IMR-90 (cell line): ENCODE measurements around the gene PHOSPHO1. TPM values are rescaled to one million over a fixed set of nuclear protein-coding genes. Genes with fewer than 3 reads are reported as not detected.

ENCODE experiments used
- ATAC-seq: fragments of 200-7000 bp; cut with Tn5 transposase; 2 replicates; pipeline ENCODE4 v1.9.1; 2020; ENCODE audit warnings: low read depth, mild to moderate bottlenecking, moderate library complexity
- BruUV-seq: library from RNA; stranded (reverse); fragments of 400-500 nt; replicated peaks from 2 replicates; lab custom pipeline; 2021; lab: Mats Ljungman, UMichigan
- CTCF ChIA-PET: fragments of 300-600 bp; formaldehyde crosslinking; extraction: SDS; loops from one replicate; lab custom pipeline; 2021; ENCODE audit warnings: antibody characterized with exemption; lab: Yijun Ruan, JAX
- POLR2A ChIA-PET: fragments of 300-600 bp; sonication (Branson Sonifier 250); formaldehyde crosslinking; loops from one replicate; lab custom pipeline; 2022; ENCODE audit warnings: antibody characterized with exemption; ENCODE audit not compliant: unreplicated experiment; lab: Charles Lee
- DNase-seq: peaks from one replicate; pipeline ENCODE4 v3.0.0; 2013
- H2AFZ ChIP-seq: replicated peaks from 2 replicates; pipeline ENCODE3; 2013; ENCODE audit warnings: low read length, mild to moderate bottlenecking; ENCODE audit not compliant: poor library complexity
- H2AK5ac ChIP-seq: 2 replicates; pipeline ENCODE4 v1.6.1; 2013; ENCODE audit warnings: low read depth, low read length, inconsistent platforms
- H2AK9ac ChIP-seq: replicated peaks from 2 replicates; pipeline ENCODE3; 2013; ENCODE audit warnings: mild to moderate bottlenecking, low read depth, low read length, moderate library complexity; ENCODE audit not compliant: poor library complexity
- H2BK120ac ChIP-seq: 2 replicates; pipeline ENCODE4 v1.6.1; 2013; ENCODE audit warnings: low read depth, low read length, inconsistent platforms
- H2BK15ac ChIP-seq: 3 replicates; pipeline ENCODE4 v1.6.1; 2013; ENCODE audit warnings: low read depth, low read length, inconsistent platforms
- H2BK20ac ChIP-seq: 2 replicates; pipeline ENCODE4 v1.6.1; 2013; ENCODE audit warnings: low read depth, mild to moderate bottlenecking, inconsistent platforms, low read length, moderate library complexity
- H2BK5ac ChIP-seq: 2 replicates; pipeline ENCODE4 v1.6.1; 2013; ENCODE audit warnings: mild to moderate bottlenecking, low read depth, low read length, inconsistent platforms; ENCODE audit not compliant: poor library complexity, severe bottlenecking
- H3K14ac ChIP-seq: replicated peaks from 2 replicates; pipeline ENCODE4 v1.6.1; 2013; ENCODE audit warnings: low read depth, low read length, inconsistent platforms
- H3K18ac ChIP-seq: 2 replicates; pipeline ENCODE4 v1.6.1; 2013; ENCODE audit warnings: low read depth, low read length, control low read depth
- H3K23ac ChIP-seq: 2 replicates; pipeline ENCODE4 v1.6.1; 2013; ENCODE audit warnings: low read depth, low read length, inconsistent platforms
- H3K27ac ChIP-seq: 2 replicates; pipeline ENCODE4 v1.5.1; 2013; ENCODE audit warnings: mild to moderate bottlenecking, control low read depth, low read length; ENCODE audit not compliant: insufficient read depth
- H3K27me3 ChIP-seq: 2 replicates; pipeline ENCODE4 v1.6.1; 2013; ENCODE audit warnings: low read length; ENCODE audit not compliant: control insufficient read depth, insufficient read depth
- H3K36me3 ChIP-seq: 2 replicates; pipeline ENCODE4 v1.6.1; 2013; ENCODE audit warnings: low read length, mixed read lengths; ENCODE audit not compliant: control insufficient read depth, insufficient read depth
- H3K4ac ChIP-seq: 2 replicates; pipeline ENCODE4 v1.6.1; 2013; ENCODE audit warnings: low read depth, low read length, inconsistent platforms
- H3K4me1 ChIP-seq: 2 replicates; pipeline ENCODE4 v1.6.1; 2013; ENCODE audit warnings: low read length, mixed read lengths; ENCODE audit not compliant: control insufficient read depth, insufficient read depth
- H3K4me2 ChIP-seq: 2 replicates; pipeline ENCODE4 v1.6.1; 2013; ENCODE audit warnings: low read depth, mild to moderate bottlenecking, control low read depth, low read length, moderate library complexity
- H3K4me3 ChIP-seq: 2 replicates; pipeline ENCODE4 v1.5.1; 2013; ENCODE audit warnings: low read depth, mild to moderate bottlenecking, control low read depth, low read length, moderate library complexity; ENCODE audit not compliant: insufficient read depth
- H3K56ac ChIP-seq: 2 replicates; pipeline ENCODE4 v1.6.1; 2013; ENCODE audit warnings: low read length, inconsistent platforms; ENCODE audit not compliant: insufficient read depth; ENCODE audit errors: extremely low read depth
- H3K79me1 ChIP-seq, 2 experiments: 2 replicates each; pipeline ENCODE4 v1.6.1; 2013; ENCODE audit warnings: low read length in 2 of 2, inconsistent platforms in 1 of 2, low read depth in 1 of 2
- H3K9ac ChIP-seq: 2 replicates; pipeline ENCODE4 v1.6.1; 2013; ENCODE audit warnings: low read depth, low read length, control low read depth
- H3K9me1 ChIP-seq: 2 replicates; pipeline ENCODE4 v1.6.1; 2013; ENCODE audit warnings: low read length, inconsistent platforms; ENCODE audit not compliant: insufficient read depth
- H3K9me3 ChIP-seq: 2 replicates; pipeline ENCODE4 v1.6.1; 2013; ENCODE audit warnings: low read length; ENCODE audit not compliant: control insufficient read depth, insufficient read depth
- H4K20me1 ChIP-seq: 2 replicates; pipeline ENCODE4 v1.6.1; 2013; ENCODE audit warnings: low read length, inconsistent platforms; ENCODE audit not compliant: insufficient read depth
- H4K5ac ChIP-seq: 2 replicates; pipeline ENCODE4 v1.6.1; 2013; ENCODE audit warnings: mild to moderate bottlenecking, low read depth, low read length, control low read depth
- H4K8ac ChIP-seq, 2 experiments: 2 replicates each; pipeline ENCODE4 v1.6.1; 2013; ENCODE audit warnings: low read depth in 2 of 2, low read length in 2 of 2, control low read depth in 1 of 2, inconsistent platforms in 1 of 2
- H4K91ac ChIP-seq: 2 replicates; pipeline ENCODE4 v1.6.1; 2013; ENCODE audit warnings: low read depth, low read length, inconsistent platforms; ENCODE audit not compliant: insufficient read depth
- BHLHE40 ChIP-seq: fragments of 150-350 bp; IDR thresholded peaks from 2 replicates; pipeline ENCODE4 v1.6.1; 2016; ENCODE audit warnings: mild to moderate bottlenecking, low read depth, low read length
- CEBPB ChIP-seq: IDR thresholded peaks from 2 replicates; pipeline ENCODE4 v1.6.1; 2012; ENCODE audit warnings: low read depth, low read length, improper control_type of control experiment
- CHD1 ChIP-seq: IDR thresholded peaks from 2 replicates; pipeline ENCODE4 v1.6.1; 2012; ENCODE audit warnings: low read depth, low read length, improper control_type of control experiment
- CTCF ChIP-seq: conservative IDR thresholded peaks from 2 replicates; pipeline ENCODE4 v1.5.1; 2012; ENCODE audit warnings: mild to moderate bottlenecking, low read depth, low read length, improper control_type of control experiment
- ELK1 ChIP-seq: fragments of 150-350 bp; IDR thresholded peaks from 2 replicates; pipeline ENCODE4 v1.6.1; 2016; ENCODE audit warnings: low read depth, mild to moderate bottlenecking, low read length, moderate library complexity, borderline replicate concordance
- FOS ChIP-seq: fragments of 150-350 bp; IDR thresholded peaks from 2 replicates; pipeline ENCODE4 v1.6.1; 2016; ENCODE audit warnings: low read depth, low read length
- MAFK ChIP-seq: IDR thresholded peaks from 2 replicates; pipeline ENCODE4 v1.6.1; 2012; ENCODE audit warnings: low read depth, low read length, improper control_type of control experiment
- MAZ ChIP-seq: IDR thresholded peaks from 2 replicates; pipeline ENCODE4 v1.6.1; 2012; ENCODE audit warnings: low read depth, mild to moderate bottlenecking, low read length, improper control_type of control experiment, moderate library complexity, borderline replicate concordance
- MXI1 ChIP-seq: IDR thresholded peaks from 2 replicates; pipeline ENCODE4 v1.6.1; 2012; ENCODE audit warnings: low read depth, mild to moderate bottlenecking, low read length, moderate library complexity, borderline replicate concordance
- NFE2L2 ChIP-seq: fragments of 150-350 bp; IDR thresholded peaks from 2 replicates; pipeline ENCODE4 v1.6.1; 2016; ENCODE audit warnings: low read depth, mild to moderate bottlenecking, low read length
- POLR2A ChIP-seq: IDR thresholded peaks from 2 replicates; pipeline ENCODE4 v1.6.1; 2012; ENCODE audit warnings: mild to moderate bottlenecking, low read depth, low read length
- RAD21 ChIP-seq: IDR thresholded peaks from 2 replicates; pipeline ENCODE4 v1.6.1; 2012; ENCODE audit warnings: low read length, improper control_type of control experiment
- RCOR1 ChIP-seq: IDR thresholded peaks from 2 replicates; pipeline ENCODE4 v1.6.1; 2012; ENCODE audit warnings: mild to moderate bottlenecking, low read length, improper control_type of control experiment; ENCODE audit not compliant: insufficient replicate concordance
- RFX5 ChIP-seq: IDR thresholded peaks from 2 replicates; pipeline ENCODE4 v1.8.0; 2012; ENCODE audit warnings: low read depth, mild to moderate bottlenecking, low read length, moderate library complexity
- SMC3 ChIP-seq: fragments of 150-350 bp; IDR thresholded peaks from 2 replicates; pipeline ENCODE4 v1.6.1; 2016; ENCODE audit warnings: low read depth, mild to moderate bottlenecking, antibody characterized with exemption, low read length, moderate library complexity
- USF2 ChIP-seq: fragments of 150-350 bp; IDR thresholded peaks from 2 replicates; pipeline ENCODE4 v1.6.1; 2017; ENCODE audit warnings: mild to moderate bottlenecking, antibody characterized with exemption, low read length, low read depth
- WGBS, 2 experiments: methylation state at CpG; one replicate each; pipeline versions ENCODE4 v1.1.5 to v1.1.7; 2013; ENCODE audit warnings: missing lambda C conversion rate in 2 of 2; ENCODE audit not compliant: insufficient read length in 1 of 2; ENCODE audit errors: extremely low coverage in 2 of 2; 5-methylcytosine and 5-hydroxymethylcytosine counted together
- dilution Hi-C: fragments of 300-500 bp; cut with HindIII; formaldehyde crosslinking; loops from one replicate; pipeline ENCODE4 v1.14.3; 2018; ENCODE audit warnings: low sequenced_read_pairs; ENCODE audit not compliant: unreplicated experiment
- in situ Hi-C: fragments of 300-500 bp; cut with MboI; formaldehyde crosslinking; loops from 3 replicates; pipeline ENCODE4 v1.14.3; 2019; ENCODE audit warnings: low sequenced_read_pairs, inconsistent platforms, mixed read lengths
- intact Hi-C: fragments of 100-400 bp; cut with micrococcal nuclease; formaldehyde crosslinking; loops from 2 replicates; pipeline ENCODE4 v1.10.0; 2022
- polyA plus RNA-seq, 3 experiments: library from polyadenylated mRNA; depleted of rRNA; stranded (reverse); fragments of >200 nt; gene quantifications; 2 replicates each; pipeline ENCODE4 v1.2.3, GENCODE V29; 2012; ENCODE audit warnings: low replicate concordance in 1 of 3
- total RNA-seq: library from RNA; depleted of rRNA; stranded (reverse); fragments of >200 nt; gene quantifications from 2 replicates; pipeline ENCODE4 v1.2.3, GENCODE V29; 2012

The PHOSPHO1 gene
- total and polyA plus RNA-seq, 2 of the 4 experiments (the other 2 are of a cell fraction), result under 0.01 to 0.48 TPM

GRCh38 chr17:49247944-49248343 is 17.4 kb upstream of the PHOSPHO1 start:
- no peak overlapping the region for H3K4ac ChIP-seq
- intact Hi-C loops (no loop called here), in situ Hi-C loops (no loop called here), dilution Hi-C loops (no loop called here)
- ATAC-seq (no peak), DNase-seq (no peak)
- no peak overlapping the region for H2BK15ac ChIP-seq
- no peak overlapping the region for H2BK20ac ChIP-seq
- CTCF ChIA-PET, result no interaction called here
- no peak overlapping the region for H4K5ac ChIP-seq
- H3K4me2 ChIP-seq, result no peak overlapping the region
- POLR2A ChIA-PET, result no interaction called here
- H2AK9ac ChIP-seq, result no peak overlapping the region
- no peak overlapping the region for H3K9ac ChIP-seq
- peaks cover 15% of the 10 kb centered on the region for H3K27me3 ChIP-seq
- H2BK120ac ChIP-seq, result no peak overlapping the region
- TF ChIP-seq CHD1, result no peak
- TF ChIP-seq MAFK, result no peak
- no peak for TF ChIP-seq FOS
- no peak for TF ChIP-seq MAZ
- TF ChIP-seq USF2, result no peak
- TF ChIP-seq NFE2L2, result no peak
- TF ChIP-seq CEBPB, result no peak
- no peak for TF ChIP-seq SMC3
- TF ChIP-seq ELK1, result no peak
- TF ChIP-seq POLR2A, result no peak
- TF ChIP-seq RFX5, result no peak
- no peak for TF ChIP-seq RAD21
- TF ChIP-seq BHLHE40, result no peak
- no peak for TF ChIP-seq RCOR1
- no peak for TF ChIP-seq CTCF
- no peak for TF ChIP-seq MXI1
- H3K79me1 ChIP-seq, result no peaks in the 10 kb centered on the region
- no peaks in the 10 kb centered on the region for H3K9me3 ChIP-seq
- no peak overlapping the region for H3K14ac ChIP-seq
- 94% methylated on average over 3 of the region's 7 CpGs; no CpG with 5 or more reads in 1 of the 2 experiments for WGBS, 2 experiments
- no TSS peak for BruUV-seq
- no peaks in the 10 kb centered on the region for H3K4me1 ChIP-seq
- no peaks in the 10 kb centered on the region for H3K9me1 ChIP-seq
- H4K20me1 ChIP-seq, result no peaks in the 10 kb centered on the region
- H2AK5ac ChIP-seq, result no peak overlapping the region
- H2BK5ac ChIP-seq, result no peak overlapping the region
- H3K23ac ChIP-seq, result no peak overlapping the region
- H4K91ac ChIP-seq, result no peak overlapping the region
- H3K18ac ChIP-seq, result no peak overlapping the region
- H3K4me3 ChIP-seq, result no peak overlapping the region
- no peak overlapping the region for H4K8ac ChIP-seq
- no peak overlapping the region for H2AFZ ChIP-seq
- no peak overlapping the region for H3K27ac ChIP-seq
- H3K36me3 ChIP-seq, result no peaks in the 10 kb centered on the region
- no peak overlapping the region for H3K56ac ChIP-seq
